GM12878 (cell line): ENCODE data around the gene NDST4. TPM values are rescaled to one million over a fixed set of nuclear protein-coding genes. Genes with fewer than 3 reads are reported as not detected.

Experiments
- ATAC-seq: fragments of 200-7000 bp; cut with Tn5 transposase; 3 replicates; pipeline ENCODE4 v1.9.1; 2020; ENCODE audit warnings: mild to moderate bottlenecking, moderate library complexity
- BruUV-seq: library from RNA; stranded (reverse); fragments of 400-500 nt; replicated peaks from 2 replicates; lab custom pipeline; 2021; lab: Mats Ljungman, UMichigan
- CTCF ChIA-PET: fragments of 300-600 bp; sonication (Branson Sonifier 250); formaldehyde crosslinking; extraction: SDS; loops from one replicate; lab custom pipeline; 2021; ENCODE audit warnings: inconsistent platforms; lab: Yijun Ruan, JAX
- POLR2A ChIA-PET: fragments of 350-600 bp; formaldehyde crosslinking; extraction: SDS; loops from one replicate; lab custom pipeline; 2021; ENCODE audit warnings: inconsistent platforms; lab: Charles Lee
- RAD21 ChIA-PET: fragments of 300-600 bp; sonication (Branson Sonifier 250); formaldehyde crosslinking; loops from one replicate; lab custom pipeline; 2023; ENCODE audit warnings: antibody characterized with exemption; ENCODE audit not compliant: unreplicated experiment; lab: Charles Lee
- SMC1A ChIA-PET: fragments of 300-600 bp; sonication (Branson Sonifier 250); formaldehyde crosslinking; loops from one replicate; lab custom pipeline; 2023; ENCODE audit not compliant: unreplicated experiment, uncharacterized antibody; lab: Charles Lee
- DNase-seq: peaks from one replicate; pipeline ENCODE4 v3.0.0-alpha.2; 2011; ENCODE audit warnings: low read depth, low spot score
- FAIRE-seq: peaks from 3 replicates; lab custom pipeline; 2011; peaks lifted over from hg19 to GRCh38; lab: Jason Lieb, UNC
- H2AFZ ChIP-seq: 2 replicates; pipeline ENCODE4 v1.6.0; 2011; ENCODE audit warnings: low read depth, low read length, control low read depth; ENCODE audit not compliant: control insufficient read depth
- H3K27ac ChIP-seq: 2 replicates; pipeline ENCODE4 v1.5.1; 2011; ENCODE audit warnings: control low read depth; ENCODE audit not compliant: control insufficient read depth, insufficient read depth
- H3K27me3 ChIP-seq, 2 experiments: replicated peaks in 1 of 2; 2 replicates each; pipeline versions ENCODE4 v1.6.0 to v1.6.1; 2011; ENCODE audit warnings: low read length in 1 of 2; ENCODE audit not compliant: control insufficient read depth in 2 of 2, insufficient read depth in 2 of 2
- H3K36me3 ChIP-seq, 2 experiments: 2 replicates each; pipeline ENCODE4 v1.5.1; 2011; ENCODE audit warnings: low read length in 1 of 2; ENCODE audit not compliant: control insufficient read depth in 2 of 2, insufficient read depth in 2 of 2
- H3K4me1 ChIP-seq: 2 replicates; pipeline ENCODE4 v1.6.1; 2011; ENCODE audit warnings: mild to moderate bottlenecking, low read length, moderate library complexity, mixed read lengths; ENCODE audit not compliant: control insufficient read depth, insufficient read depth
- H3K4me2 ChIP-seq: 2 replicates; pipeline ENCODE4 v1.6.0; 2011; ENCODE audit warnings: control low read depth; ENCODE audit not compliant: control insufficient read depth, insufficient read depth
- H3K4me3 ChIP-seq: fragments of 200-600 bp; sonication (generic); 2 replicates; pipeline ENCODE4 v1.5.1; 2016
- H3K79me2 ChIP-seq: 2 replicates; pipeline ENCODE4 v1.6.0; 2011; ENCODE audit warnings: low read length; ENCODE audit not compliant: control insufficient read depth, insufficient read depth
- H3K9ac ChIP-seq: 2 replicates; pipeline ENCODE4 v1.8.0; 2011; ENCODE audit warnings: low read length, control low read depth, mixed read lengths; ENCODE audit not compliant: control insufficient read depth, insufficient read depth
- H3K9me3 ChIP-seq: replicated peaks from 3 replicates; pipeline ENCODE4 v1.5.1; 2011; ENCODE audit warnings: mild to moderate bottlenecking, low read length; ENCODE audit not compliant: control insufficient read depth, insufficient read depth
- H4K20me1 ChIP-seq: 2 replicates; pipeline ENCODE4 v1.6.0; 2011; ENCODE audit not compliant: control insufficient read depth, insufficient read depth
- BRCA1 ChIP-seq: IDR thresholded peaks from 2 replicates; pipeline ENCODE4 v1.6.1; 2011; ENCODE audit warnings: low read depth, low read length, improper control_type of control experiment
- FOS ChIP-seq: IDR thresholded peaks from 3 replicates; pipeline ENCODE4 v1.6.1; 2011; ENCODE audit warnings: borderline replicate concordance; ENCODE audit not compliant: insufficient read length; ENCODE audit errors: extremely low read depth
- GATAD2B ChIP-seq: fragments of 450-650 bp; conservative IDR thresholded peaks from 2 replicates; pipeline ENCODE4 v1.6.1; 2017; ENCODE audit warnings: low read depth, mild to moderate bottlenecking, moderate library complexity
- HCFC1 ChIP-seq: fragments of 150-350 bp; IDR thresholded peaks from 2 replicates; pipeline ENCODE4 v1.6.1; 2014; ENCODE audit warnings: low read length
- JUND ChIP-seq: IDR thresholded peaks from 2 replicates; pipeline ENCODE4 v1.6.1; 2012; ENCODE audit warnings: low read depth, mild to moderate bottlenecking, low read length, improper control_type of control experiment, moderate library complexity
- MEF2B ChIP-seq: fragments of 450-650 bp; IDR thresholded peaks from 2 replicates; pipeline ENCODE4 v1.6.1; 2018; ENCODE audit warnings: mild to moderate bottlenecking, moderate library complexity; ENCODE audit not compliant: partially characterized antibody, poor library complexity, severe bottlenecking
- PAX8 ChIP-seq: fragments of 450-650 bp; IDR thresholded peaks from 2 replicates; pipeline ENCODE4 v1.6.1; 2017; ENCODE audit warnings: mild to moderate bottlenecking, moderate library complexity
- PBX3 ChIP-seq: IDR thresholded peaks from 2 replicates; pipeline ENCODE4 v1.6.1; 2011; ENCODE audit warnings: mild to moderate bottlenecking, low read depth, low read length, moderate library complexity; ENCODE audit not compliant: insufficient replicate concordance
- PML ChIP-seq: IDR thresholded peaks from 2 replicates; pipeline ENCODE4 v1.6.1; 2012; ENCODE audit warnings: low read length, inconsistent platforms
- SP1 ChIP-seq: IDR thresholded peaks from one replicate; pipeline ENCODE4 v1.6.1; 2011; ENCODE audit warnings: low read depth, low read length
- SPI1 ChIP-seq: IDR thresholded peaks from 2 replicates; pipeline ENCODE4 v1.6.1; 2011; ENCODE audit warnings: low read depth, mild to moderate bottlenecking, low read length, moderate library complexity, borderline replicate concordance; ENCODE audit not compliant: insufficient read depth
- STAT3 ChIP-seq: IDR thresholded peaks from 2 replicates; pipeline ENCODE4 v1.6.1; 2011; ENCODE audit warnings: low read depth, low read length, improper control_type of control experiment
- TARDBP ChIP-seq: IDR thresholded peaks from 2 replicates; pipeline ENCODE4 v1.6.1; 2016; ENCODE audit warnings: borderline replicate concordance
- ZBTB4 ChIP-seq: fragments of 450-650 bp; formaldehyde crosslinking; IDR thresholded peaks from 2 replicates; pipeline ENCODE4 v1.4.0; 2022; ENCODE audit warnings: mild to moderate bottlenecking, moderate library complexity
- WGBS: methylation state at CpG from one replicate; pipeline ENCODE4 v1.1.6; 2016; ENCODE audit warnings: low lambda C conversion rate; ENCODE audit not compliant: insufficient replicate concordance, insufficient coverage; ENCODE audit errors: missing lambda C conversion rate; 5-methylcytosine and 5-hydroxymethylcytosine counted together
- in situ Hi-C: fragments of 300-500 bp; cut with MboI; formaldehyde crosslinking; loops from 9 replicates; pipeline ENCODE4 v1.14.3; 2018; ENCODE audit warnings: mixed read lengths
- intact Hi-C: fragments of 100-400 bp; cut with micrococcal nuclease; formaldehyde crosslinking; loops from one replicate; pipeline ENCODE4 v1.14.2; 2022; ENCODE audit not compliant: unreplicated experiment
- polyA plus RNA-seq, 11 experiments: library from polyadenylated mRNA; depleted of rRNA in 4 of 11; unstranded in 6 of 11; stranded (reverse) in 5 of 11; fragments of >200 nt; fragmentation: Nextera tagmentation in 4 of 11; fragmentation: Illumina TruSeq in 1 of 11; extraction: Ambion mirVana in 4 of 11; extraction: Trizol in 1 of 11; gene quantifications; 1 replicate in 1 of 11; 2 replicates in 10 of 11; pipeline versions ENCODE4 v1.2.1 to v1.2.3, GENCODE V29; 2011 to 2016; ENCODE audit warnings: inconsistent platforms in 2 of 11, missing spikeins in 2 of 11, low read depth in 1 of 11
- total RNA-seq, 4 experiments: library from RNA; depleted of rRNA in 3 of 4; stranded (reverse); fragments of >200 nt in 3 of 4; fragmentation: Illumina TruSeq in 1 of 4; extraction: Trizol in 1 of 4; gene quantifications; 2 replicates each; pipeline versions ENCODE4 v1.2.1 to v1.2.3, GENCODE V29; 2013 to 2021
- TF ChIP-seq, protein P1 (sequence below): fragments of 150-350 bp; IDR thresholded peaks from 2 replicates; pipeline ENCODE4 v1.6.1; 2016; ENCODE audit warnings: low read depth, low read length

The NDST4 gene
- total and polyA plus RNA-seq, 10 of the 15 experiments (the other 5 are each of a cell fraction or from before 2014, with no cell fraction given): 0.04 to 0.11 (median 0.07) TPM; not detected in 6

DNA sequence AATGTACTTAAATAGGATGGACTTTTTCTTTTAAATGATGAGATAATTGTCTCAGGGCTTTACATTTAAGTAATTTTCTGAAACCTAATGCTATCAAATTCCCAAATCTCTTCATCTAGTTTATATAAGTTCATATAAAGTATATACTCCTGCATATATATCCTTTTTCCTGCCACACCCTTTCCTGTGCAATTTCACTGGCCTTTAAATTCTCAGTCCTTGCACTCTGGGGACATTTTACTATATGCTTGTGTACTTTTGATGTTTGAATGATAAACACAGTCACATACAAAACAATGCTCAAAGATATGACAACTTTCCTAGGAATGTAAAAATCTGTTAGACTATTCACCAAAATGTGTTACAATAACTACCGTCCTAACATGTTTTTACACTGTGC, 60.1 kb downstream of the NDST4 start:
- in situ Hi-C loops: no loop called here
- SMC1A ChIA-PET: no interaction called here
- TF ChIP-seq PML: no peak
- TF ChIP-seq ZBTB4 (CRISPR knock-in tag): no peak
- no peak for TF ChIP-seq PAX8
- TF ChIP-seq, protein P1, sequence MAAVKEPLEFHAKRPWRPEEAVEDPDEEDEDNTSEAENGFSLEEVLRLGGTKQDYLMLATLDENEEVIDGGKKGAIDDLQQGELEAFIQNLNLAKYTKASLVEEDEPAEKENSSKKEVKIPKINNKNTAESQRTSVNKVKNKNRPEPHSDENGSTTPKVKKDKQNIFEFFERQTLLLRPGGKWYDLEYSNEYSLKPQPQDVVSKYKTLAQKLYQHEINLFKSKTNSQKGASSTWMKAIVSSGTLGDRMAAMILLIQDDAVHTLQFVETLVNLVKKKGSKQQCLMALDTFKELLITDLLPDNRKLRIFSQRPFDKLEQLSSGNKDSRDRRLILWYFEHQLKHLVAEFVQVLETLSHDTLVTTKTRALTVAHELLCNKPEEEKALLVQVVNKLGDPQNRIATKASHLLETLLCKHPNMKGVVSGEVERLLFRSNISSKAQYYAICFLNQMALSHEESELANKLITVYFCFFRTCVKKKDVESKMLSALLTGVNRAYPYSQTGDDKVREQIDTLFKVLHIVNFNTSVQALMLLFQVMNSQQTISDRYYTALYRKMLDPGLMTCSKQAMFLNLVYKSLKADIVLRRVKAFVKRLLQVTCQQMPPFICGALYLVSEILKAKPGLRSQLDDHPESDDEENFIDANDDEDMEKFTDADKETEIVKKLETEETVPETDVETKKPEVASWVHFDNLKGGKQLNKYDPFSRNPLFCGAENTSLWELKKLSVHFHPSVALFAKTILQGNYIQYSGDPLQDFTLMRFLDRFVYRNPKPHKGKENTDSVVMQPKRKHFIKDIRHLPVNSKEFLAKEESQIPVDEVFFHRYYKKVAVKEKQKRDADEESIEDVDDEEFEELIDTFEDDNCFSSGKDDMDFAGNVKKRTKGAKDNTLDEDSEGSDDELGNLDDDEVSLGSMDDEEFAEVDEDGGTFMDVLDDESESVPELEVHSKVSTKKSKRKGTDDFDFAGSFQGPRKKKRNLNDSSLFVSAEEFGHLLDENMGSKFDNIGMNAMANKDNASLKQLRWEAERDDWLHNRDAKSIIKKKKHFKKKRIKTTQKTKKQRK: no peak
- no peak for TF ChIP-seq FOS
- TF ChIP-seq SPI1: no peak
- TF ChIP-seq HCFC1: no peak
- no peak for TF ChIP-seq GATAD2B
- no peak for TF ChIP-seq MEF2B
- TF ChIP-seq PBX3: no peak
- TF ChIP-seq BRCA1: no peak
- no peak for TF ChIP-seq SP1
- no peak for TF ChIP-seq TARDBP
- no peak for TF ChIP-seq STAT3
- TF ChIP-seq JUND: no peak

More for the DNA sequence above, 60.1 kb downstream of the NDST4 start:
- H4K20me1 ChIP-seq: no peaks in the 10 kb centered on the region
- DNase-seq (no peak), ATAC-seq (no peak), FAIRE-seq (no peak)
- H3K79me2 ChIP-seq: no peaks in the 10 kb centered on the region
- no peak overlapping the region for H3K4me3 ChIP-seq
- no peak overlapping the region for H2AFZ ChIP-seq
- POLR2A ChIA-PET: no interaction called here
- no peak overlapping the region for H3K4me2 ChIP-seq
- no peak overlapping the region for H3K27ac ChIP-seq
- H3K9me3 ChIP-seq: no peaks in the 10 kb centered on the region
- H3K4me1 ChIP-seq: no peaks in the 10 kb centered on the region
- intact Hi-C loops: no loop called here
- RAD21 ChIA-PET: no interaction called here
- CTCF ChIA-PET: no interaction called here
- no peaks in the 10 kb centered on the region for H3K36me3 ChIP-seq
- H3K27me3 ChIP-seq: peaks cover 0 to 2% of the 10 kb centered on the region in 2 experiments; a peak in 1 of 4 replicates
- no TSS peak for BruUV-seq
- H3K9ac ChIP-seq: no peak overlapping the region
- 35% methylated on average over 1 of the region's 1 CpG for WGBS
